OCI-M2 (cell line): ENCODE measurements around the gene CRPPA.
"Not testable (repeated sequence)": the region's sequence is repeated elsewhere in the genome, so short reads cannot be mapped to it uniquely, and the experiment has no call there.

Source experiments
- DNase-seq: peaks from one replicate; lab custom pipeline; 2025; ENCODE audit not compliant: unreplicated experiment; lab: John Stamatoyannopoulos, UW

The CRPPA gene

GRCh38 chr7:16398146-16399017, 23.0 kb downstream of the CRPPA start:
- no peak for DNase-seq

GRCh38 chr7:16397501-16398145, 23.7 kb downstream of the CRPPA start:
- no peak for DNase-seq

GRCh38 chr7:16396766-16397500, 24.4 kb downstream of the CRPPA start:
- DNase-seq: no peak

GRCh38 chr7:16395121-16395520, 26.2 kb downstream of the CRPPA start:
- no peak for DNase-seq

DNA sequence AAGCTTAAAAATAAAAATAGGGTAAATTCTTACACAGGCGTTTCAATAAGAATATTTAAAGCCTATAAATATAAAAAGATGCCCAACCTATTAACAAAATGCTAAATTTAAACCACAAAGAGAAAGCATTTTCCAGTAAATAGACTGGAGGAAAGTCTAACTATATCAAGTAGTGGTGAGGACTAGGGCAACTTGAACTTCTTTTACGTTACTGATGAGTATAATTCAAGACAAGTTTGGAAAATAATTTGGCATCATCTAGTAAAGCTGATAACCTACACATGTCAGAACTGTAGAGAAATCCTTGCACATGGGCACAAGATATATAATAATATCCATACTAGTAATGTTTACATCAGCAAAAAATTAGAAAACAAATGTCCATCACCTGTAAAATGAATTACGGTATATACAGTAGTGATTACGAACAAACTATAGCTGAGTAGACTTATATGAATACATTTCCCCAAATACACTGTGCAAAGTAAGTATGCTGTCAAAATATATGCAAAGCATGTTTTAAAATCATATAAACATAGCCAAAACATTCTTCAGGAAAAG, 27.4 kb downstream of the CRPPA start:
- DNase-seq: no peak

DNA sequence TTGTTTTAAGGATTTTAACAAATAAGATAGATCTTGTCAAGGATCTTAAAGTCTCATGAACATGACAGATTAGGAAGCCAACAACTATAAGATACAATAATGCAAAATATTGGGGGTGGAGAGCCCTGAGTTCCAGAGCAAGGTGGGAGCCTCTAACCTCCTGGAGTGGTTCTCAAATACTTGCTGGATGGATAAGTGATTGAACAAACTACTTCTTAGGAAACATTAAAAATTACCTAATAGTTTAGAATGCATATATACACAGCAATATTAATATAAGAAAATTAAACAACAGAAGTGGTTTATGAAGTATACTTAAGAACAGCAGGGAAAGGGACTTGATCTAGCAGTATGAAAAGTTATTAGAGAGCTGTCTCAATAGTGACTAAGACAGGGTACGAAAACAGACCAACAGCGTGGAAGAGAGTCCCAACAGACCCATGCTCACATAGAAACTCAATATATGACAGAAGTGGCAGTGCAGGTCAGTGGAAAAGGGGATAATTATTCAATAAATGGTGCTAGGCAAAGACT, 28.3 kb downstream of the CRPPA start:
- DNase-seq: no peak

DNA sequence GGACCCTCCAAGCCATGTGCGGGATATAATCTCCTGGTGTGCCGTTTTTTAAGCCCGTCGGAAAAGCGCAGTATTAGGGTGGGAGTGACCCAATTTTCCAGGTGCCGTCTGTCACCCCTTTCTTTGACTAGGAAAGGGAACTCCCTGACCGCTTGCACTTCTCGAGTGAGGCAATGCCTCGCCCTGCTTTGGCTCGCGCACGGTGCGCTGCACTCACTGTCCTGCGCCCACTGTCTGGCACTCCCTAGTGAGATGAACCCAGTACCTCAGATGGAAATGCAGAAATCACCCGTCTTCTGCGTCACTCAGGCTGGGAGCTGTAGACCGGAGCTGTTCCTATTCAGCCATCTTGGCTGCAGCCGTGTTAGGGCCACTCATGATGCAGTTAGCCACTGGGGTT, 37.6 kb downstream of the CRPPA start:
- not testable (repeated sequence) for DNase-seq

DNA sequence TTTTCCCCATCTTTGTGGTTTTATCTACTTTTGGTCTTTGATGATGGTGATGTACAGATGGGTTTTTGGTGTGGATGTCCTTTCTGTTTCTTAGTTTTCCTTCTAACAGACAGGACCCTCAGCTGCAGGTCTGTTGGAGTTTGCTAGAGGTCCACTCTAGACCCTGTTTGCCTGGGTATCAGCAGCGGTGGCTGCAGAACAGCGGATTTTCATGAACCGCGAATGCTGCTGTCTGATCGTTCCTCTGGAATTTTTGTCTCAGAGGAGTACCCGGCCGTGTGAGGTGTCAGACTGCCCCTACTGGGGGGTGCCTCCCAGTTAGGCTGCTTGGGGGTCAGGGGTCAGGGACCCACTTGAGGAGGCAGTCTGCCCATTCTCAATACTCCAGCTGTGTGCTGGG, 38.2 kb downstream of the CRPPA start:
- DNase-seq: not testable (repeated sequence)
